Measurements from ENCODE around the gene TGFBR2. TPM values are rescaled to one million over a fixed set of nuclear protein-coding genes. Genes with fewer than 3 reads are reported as not detected.

The TGFBR2 gene
- total and polyA plus RNA-seq, 4 donors, result 13.9 to 61.2 (median 33.7) TPM

- WGBS, result 85% methylated on average over 2 of the region's 2 CpGs
- H3K36me3 ChIP-seq (ENCODE audit: control insufficient read depth in 4 of 4, insufficient read depth in 3 of 4, low read depth in 1 of 4, low read length in 3 of 4), result no peaks in the 10 kb centered on the region
- no peaks in the 10 kb centered on the region for H3K9me3 ChIP-seq (ENCODE audit: control insufficient read depth in 4 of 4, low read length in 3 of 4)
- no peaks in the 10 kb centered on the region for H3K27me3 ChIP-seq (ENCODE audit: control insufficient read depth in 4 of 4, insufficient read depth in 4 of 4, low read length in 3 of 4)
- H3K4me3 ChIP-seq (ENCODE audit: low read depth in 1 of 3, low read length in 3 of 3), result no peak overlapping the region
- H3K27ac ChIP-seq (ENCODE audit: low read depth in 1 of 2, low read length in 2 of 2), result no peak overlapping the region
- no peak overlapping the region for H3K9ac ChIP-seq (ENCODE audit: low read depth in 1 of 2, low read length in 2 of 2)
- no peak for DNase-seq (ENCODE audit: low spot score)
- no peak for TF ChIP-seq HNF4A (conservative IDR thresholded peaks at IDR 0.05)
- TF ChIP-seq, protein P1, sequence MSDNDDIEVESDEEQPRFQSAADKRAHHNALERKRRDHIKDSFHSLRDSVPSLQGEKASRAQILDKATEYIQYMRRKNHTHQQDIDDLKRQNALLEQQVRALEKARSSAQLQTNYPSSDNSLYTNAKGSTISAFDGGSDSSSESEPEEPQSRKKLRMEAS (IDR thresholded peaks at IDR 0.05), result no peak
- TF ChIP-seq RXRA (IDR thresholded peaks at IDR 0.05), result no peak
- no peak for TF ChIP-seq RAD21 (IDR thresholded peaks at IDR 0.05)
- no peak for TF ChIP-seq JUND (IDR thresholded peaks at IDR 0.05)
- no peak for TF ChIP-seq FOXA1 (IDR thresholded peaks at IDR 0.05)
- no peak for TF ChIP-seq CTCF (IDR thresholded peaks at IDR 0.05; ENCODE audit: low read depth, low read length, missing input control)
- TF ChIP-seq FOXA2 (IDR thresholded peaks at IDR 0.05), result no peak
- no peak for TF ChIP-seq HNF4G (IDR thresholded peaks at IDR 0.05)
- no peak for TF ChIP-seq GABPA (IDR thresholded peaks at IDR 0.05 in 1 of 2, conservative IDR thresholded peaks at IDR 0.05 in 1 of 2)
- no peak for TF ChIP-seq TAF1 (conservative IDR thresholded peaks at IDR 0.05)
- no peak for TF ChIP-seq ZBTB33 (IDR thresholded peaks at IDR 0.05)
- TF ChIP-seq YY1 (IDR thresholded peaks at IDR 0.05), result no peak
- TF ChIP-seq, protein P2, sequence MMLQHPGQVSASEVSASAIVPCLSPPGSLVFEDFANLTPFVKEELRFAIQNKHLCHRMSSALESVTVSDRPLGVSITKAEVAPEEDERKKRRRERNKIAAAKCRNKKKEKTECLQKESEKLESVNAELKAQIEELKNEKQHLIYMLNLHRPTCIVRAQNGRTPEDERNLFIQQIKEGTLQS (IDR thresholded peaks at IDR 0.05), result no peak
- TF ChIP-seq NR2F2 (IDR thresholded peaks at IDR 0.05), result no peak
- H3K4me1 ChIP-seq (ENCODE audit: control insufficient read depth in 4 of 4, insufficient read depth in 4 of 4, low read length in 3 of 4), result no peaks in the 10 kb centered on the region
These were observed 105.5 kb downstream of the TGFBR2 start for GRCh38 chr3:30711867-30712266.

DNA sequence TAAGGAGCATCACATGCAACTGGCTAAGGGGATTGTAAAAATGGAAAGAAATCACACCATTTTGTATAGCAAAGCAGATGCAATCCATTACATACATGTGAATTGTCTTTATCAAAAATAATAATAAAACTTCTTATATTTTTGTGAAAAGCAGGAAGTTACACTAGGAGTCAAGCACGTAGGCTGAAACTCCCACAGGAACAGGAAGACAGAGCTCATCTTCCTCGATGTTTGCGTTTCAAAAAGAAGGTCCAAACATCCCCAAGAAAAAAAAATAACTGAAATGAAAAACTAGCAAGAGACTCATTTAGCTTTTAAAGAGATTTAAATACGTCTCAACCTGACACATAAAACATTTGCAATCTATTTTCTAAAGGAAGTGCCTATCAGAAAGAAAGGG, 106.6 kb downstream of the TGFBR2 start:
- Histone ChIP-seq H3K4me3 (ENCODE audit: low read depth in 1 of 3, low read length in 3 of 3) (no peak overlapping the region), H3K27ac (ENCODE audit: low read depth in 1 of 2, low read length in 2 of 2) (no peak overlapping the region), H3K9ac (ENCODE audit: low read depth in 1 of 2, low read length in 2 of 2) (no peak overlapping the region), H3K27me3 (ENCODE audit: control insufficient read depth in 4 of 4, insufficient read depth in 4 of 4, low read length in 3 of 4) (no peaks in the 10 kb centered on the region), H3K9me3 (ENCODE audit: control insufficient read depth in 4 of 4, low read length in 3 of 4) (no peaks in the 10 kb centered on the region), H3K4me1 (ENCODE audit: control insufficient read depth in 4 of 4, insufficient read depth in 4 of 4, low read length in 3 of 4) (no peaks in the 10 kb centered on the region), H3K36me3 (ENCODE audit: control insufficient read depth in 4 of 4, insufficient read depth in 3 of 4, low read depth in 1 of 4, low read length in 3 of 4) (no peaks in the 10 kb centered on the region)
- TF ChIP-seq HNF4A (conservative IDR thresholded peaks at IDR 0.05) (no peak), FOXA2 (IDR thresholded peaks at IDR 0.05) (no peak), EGR1 (IDR thresholded peaks at IDR 0.05; ENCODE audit: low read depth in 2 of 2) (no peak), HNF4G (IDR thresholded peaks at IDR 0.05) (no peak), RAD21 (IDR thresholded peaks at IDR 0.05) (no peak), RXRA (IDR thresholded peaks at IDR 0.05) (no peak), FOXA1 (IDR thresholded peaks at IDR 0.05) (no peak), TAF1 (conservative IDR thresholded peaks at IDR 0.05) (no peak)
- TF ChIP-seq, protein P2 (IDR thresholded peaks at IDR 0.05), result no peak
- TF ChIP-seq, protein P3, sequence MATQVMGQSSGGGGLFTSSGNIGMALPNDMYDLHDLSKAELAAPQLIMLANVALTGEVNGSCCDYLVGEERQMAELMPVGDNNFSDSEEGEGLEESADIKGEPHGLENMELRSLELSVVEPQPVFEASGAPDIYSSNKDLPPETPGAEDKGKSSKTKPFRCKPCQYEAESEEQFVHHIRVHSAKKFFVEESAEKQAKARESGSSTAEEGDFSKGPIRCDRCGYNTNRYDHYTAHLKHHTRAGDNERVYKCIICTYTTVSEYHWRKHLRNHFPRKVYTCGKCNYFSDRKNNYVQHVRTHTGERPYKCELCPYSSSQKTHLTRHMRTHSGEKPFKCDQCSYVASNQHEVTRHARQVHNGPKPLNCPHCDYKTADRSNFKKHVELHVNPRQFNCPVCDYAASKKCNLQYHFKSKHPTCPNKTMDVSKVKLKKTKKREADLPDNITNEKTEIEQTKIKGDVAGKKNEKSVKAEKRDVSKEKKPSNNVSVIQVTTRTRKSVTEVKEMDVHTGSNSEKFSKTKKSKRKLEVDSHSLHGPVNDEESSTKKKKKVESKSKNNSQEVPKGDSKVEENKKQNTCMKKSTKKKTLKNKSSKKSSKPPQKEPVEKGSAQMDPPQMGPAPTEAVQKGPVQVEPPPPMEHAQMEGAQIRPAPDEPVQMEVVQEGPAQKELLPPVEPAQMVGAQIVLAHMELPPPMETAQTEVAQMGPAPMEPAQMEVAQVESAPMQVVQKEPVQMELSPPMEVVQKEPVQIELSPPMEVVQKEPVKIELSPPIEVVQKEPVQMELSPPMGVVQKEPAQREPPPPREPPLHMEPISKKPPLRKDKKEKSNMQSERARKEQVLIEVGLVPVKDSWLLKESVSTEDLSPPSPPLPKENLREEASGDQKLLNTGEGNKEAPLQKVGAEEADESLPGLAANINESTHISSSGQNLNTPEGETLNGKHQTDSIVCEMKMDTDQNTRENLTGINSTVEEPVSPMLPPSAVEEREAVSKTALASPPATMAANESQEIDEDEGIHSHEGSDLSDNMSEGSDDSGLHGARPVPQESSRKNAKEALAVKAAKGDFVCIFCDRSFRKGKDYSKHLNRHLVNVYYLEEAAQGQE (IDR thresholded peaks at IDR 0.05), result no peak
- TF ChIP-seq, protein P1 (IDR thresholded peaks at IDR 0.05), result no peak
- DNase-seq (ENCODE audit: low spot score), result no peak
- WGBS, result 69% methylated on average over 4 of the region's 4 CpGs
